ENCODE measurements around the gene CTNNBIP1.

GRCh38 chr1:9870572-9870971, 39.5 kb downstream of the CTNNBIP1 start:
- TF ChIP-seq ZNF138 (tag by site-specific recombination; IDR thresholded peaks at IDR 0.05; ENCODE audit: borderline replicate concordance) (no peak), CTCF (tag by site-specific recombination; IDR thresholded peaks at IDR 0.05) (no peak), ZNF596 (tag by site-specific recombination; IDR thresholded peaks at IDR 0.05) (no peak), ZNF16 (tag by site-specific recombination; IDR thresholded peaks at IDR 0.05; ENCODE audit: low read depth) (no peak), ELK4 (IDR thresholded peaks at IDR 0.05; ENCODE audit: borderline replicate concordance, low read depth, low read length) (no peak), PATZ1 (tag by site-specific recombination; IDR thresholded peaks at IDR 0.05) (no peak), SALL2 (tag by site-specific recombination; IDR thresholded peaks at IDR 0.05; ENCODE audit: borderline replicate concordance) (no peak), ZNF354C (tag by site-specific recombination; IDR thresholded peaks at IDR 0.05; ENCODE audit: borderline replicate concordance, low read depth) (no peak), ZBTB17 (tag by site-specific recombination; IDR thresholded peaks at IDR 0.05) (no peak), ATF2 (tag by site-specific recombination; IDR thresholded peaks at IDR 0.05; ENCODE audit: low read depth) (no peak)

All from HEK293 (cell line).